Liver (tissue), 9 donors: ENCODE results near the gene RAB3A. TPM values are rescaled to one million over a fixed set of nuclear protein-coding genes. Genes with fewer than 3 reads are reported as not detected.

ENCODE experiments used
- DNase-seq: peaks from one replicate; pipeline ENCODE4 v3.0.0-alpha.2; 2017; ENCODE audit warnings: low spot score
- H3K27ac ChIP-seq, 2 donors: one replicate each; pipeline ENCODE4 v1.7.0; 2013; ENCODE audit warnings: inconsistent platforms in 2 of 2, low read length in 2 of 2, control low read depth in 1 of 2, low read depth in 1 of 2, mild to moderate bottlenecking in 1 of 2
- H3K27me3 ChIP-seq, 4 donors: one replicate each; pipeline versions ENCODE4 v1.6.1 to v1.7.0; 2013; ENCODE audit warnings: low read length in 3 of 4, inconsistent platforms in 1 of 4, mild to moderate bottlenecking in 1 of 4, moderate library complexity in 1 of 4; ENCODE audit not compliant: control insufficient read depth in 4 of 4, insufficient read depth in 4 of 4
- H3K36me3 ChIP-seq, 4 donors: one replicate each; pipeline versions ENCODE4 v1.6.1 to v1.7.0; 2013; ENCODE audit warnings: low read length in 3 of 4, mild to moderate bottlenecking in 3 of 4, low read depth in 1 of 4, moderate library complexity in 1 of 4; ENCODE audit not compliant: control insufficient read depth in 4 of 4, insufficient read depth in 3 of 4
- H3K4me1 ChIP-seq, 4 donors: one replicate each; pipeline versions ENCODE4 v1.6.1 to v1.7.0; 2013; ENCODE audit warnings: low read length in 3 of 4, mild to moderate bottlenecking in 3 of 4, moderate library complexity in 1 of 4; ENCODE audit not compliant: control insufficient read depth in 4 of 4, insufficient read depth in 4 of 4
- H3K4me3 ChIP-seq, 3 donors: one replicate each; pipeline versions ENCODE4 v1.6.1 to v1.7.0; 2013; ENCODE audit warnings: low read length in 3 of 3, control low read depth in 1 of 3, low read depth in 1 of 3, mild to moderate bottlenecking in 1 of 3
- H3K9ac ChIP-seq, 2 donors: one replicate each; pipeline ENCODE4 v1.7.0; 2013; ENCODE audit warnings: low read length in 2 of 2, mild to moderate bottlenecking in 2 of 2, moderate library complexity in 2 of 2, control low read depth in 1 of 2, low read depth in 1 of 2
- H3K9me3 ChIP-seq, 4 donors: one replicate each; pipeline versions ENCODE4 v1.6.1 to v1.7.0; 2013; ENCODE audit warnings: low read length in 3 of 4; ENCODE audit not compliant: control insufficient read depth in 4 of 4
- EGR1 ChIP-seq, 2 donors: IDR thresholded peaks; 2 replicates each; pipeline ENCODE4 v1.6.1; 2016 to 2018; ENCODE audit warnings: antibody characterized with exemption in 2 of 2, low read depth in 2 of 2
- FOXA1 ChIP-seq: IDR thresholded peaks from 2 replicates; pipeline ENCODE4 v1.6.1; 2016; ENCODE audit warnings: antibody characterized with exemption
- FOXA2 ChIP-seq: IDR thresholded peaks from 2 replicates; pipeline ENCODE4 v1.6.1; 2016; ENCODE audit warnings: antibody characterized with exemption
- GABPA ChIP-seq, 2 donors: IDR thresholded peaks in 1 of 2; conservative IDR thresholded peaks in 1 of 2; 2 replicates each; pipeline ENCODE4 v1.6.1; 2016; ENCODE audit warnings: antibody characterized with exemption in 2 of 2, mild to moderate bottlenecking in 1 of 2, moderate library complexity in 1 of 2
- HNF4A ChIP-seq, 2 donors: conservative IDR thresholded peaks; 2 replicates each; pipeline ENCODE4 v1.6.1; 2016; ENCODE audit warnings: antibody characterized with exemption in 2 of 2, mild to moderate bottlenecking in 2 of 2
- HNF4G ChIP-seq: IDR thresholded peaks from 2 replicates; pipeline ENCODE4 v1.6.1; 2016; ENCODE audit warnings: antibody characterized with exemption
- JUND ChIP-seq, 2 donors: IDR thresholded peaks; 2 replicates each; pipeline ENCODE4 v1.6.1; 2016; ENCODE audit warnings: antibody characterized with exemption in 2 of 2
- NR2F2 ChIP-seq: IDR thresholded peaks from 2 replicates; pipeline ENCODE4 v1.6.1; 2016; ENCODE audit warnings: antibody characterized with exemption
- RAD21 ChIP-seq, 2 donors: IDR thresholded peaks; 2 replicates each; pipeline ENCODE4 v1.6.1; 2016; ENCODE audit warnings: antibody characterized with exemption in 2 of 2, mild to moderate bottlenecking in 2 of 2
- REST ChIP-seq: IDR thresholded peaks from 2 replicates; pipeline ENCODE4 v1.6.1; 2016; ENCODE audit warnings: antibody characterized with exemption, mild to moderate bottlenecking
- SP1 ChIP-seq: IDR thresholded peaks from 2 replicates; pipeline ENCODE4 v1.6.1; 2018; ENCODE audit warnings: antibody characterized with exemption, mild to moderate bottlenecking
- TAF1 ChIP-seq: conservative IDR thresholded peaks from 2 replicates; pipeline ENCODE4 v1.6.1; 2016; ENCODE audit warnings: antibody characterized with exemption, mild to moderate bottlenecking
- YY1 ChIP-seq: IDR thresholded peaks from 2 replicates; pipeline ENCODE4 v1.6.1; 2016; ENCODE audit warnings: antibody characterized with exemption, mild to moderate bottlenecking
- WGBS: extraction: QIAGEN DNeasy Blood & Tissue Kit; methylation state at CpG from one replicate; pipeline ENCODE4 v1.1.7; 2013; 5-methylcytosine and 5-hydroxymethylcytosine counted together
- polyA plus RNA-seq, 2 donors: library from polyadenylated mRNA; stranded (reverse) in 1 of 2; unstranded in 1 of 2; fragments of 200-250 nt in 1 of 2; fragments of >200 nt in 1 of 2; fragmentation: Nextera tagmentation in 1 of 2; extraction: Ambion mirVana in 1 of 2; gene quantifications; one replicate each; pipeline versions ENCODE4 v1.2.1 to v1.2.3, GENCODE V29; 2013 to 2015
- total RNA-seq, 2 donors: library from RNA; depleted of rRNA; stranded (reverse); fragments of >200 nt; gene quantifications; one replicate each; pipeline ENCODE4 v1.2.3, GENCODE V29; 2014
- TF ChIP-seq, protein P1 (sequence below): IDR thresholded peaks from 2 replicates; pipeline ENCODE4 v1.6.1; 2016; ENCODE audit warnings: antibody characterized with exemption
- TF ChIP-seq, protein P2 (sequence below): IDR thresholded peaks from 2 replicates; pipeline ENCODE4 v1.6.1; 2016; ENCODE audit warnings: antibody characterized with exemption
- donor health status: healthy.
- donor health status: healthy.
- donor health status: healthy.
- donor health status: healthy.
- donor health status: healthy.

Gene RAB3A
- total and polyA plus RNA-seq, 4 donors, result 0.33 to 1.7 (median 0.79) TPM

GRCh38 chr19:18220632-18221275 lies 16.9 kb upstream of the RAB3A start:
- peaks cover 2 to 11% (median 6%) of the 10 kb centered on the region in 4 donors for H3K4me1 ChIP-seq
- H3K36me3 ChIP-seq, result no peaks in the 10 kb centered on the region
- H3K9ac ChIP-seq, result no peak overlapping the region
- DNase-seq, result no peak
- H3K4me3 ChIP-seq, result no peak overlapping the region
- TF ChIP-seq YY1, result no peak
- no peak for TF ChIP-seq REST
- 9% methylated on average over 33 of the region's 33 CpGs for WGBS
- peaks cover 0 to 2% (median 0%) of the 10 kb centered on the region in 4 donors for H3K27me3 ChIP-seq
- no peak overlapping the region for H3K27ac ChIP-seq
- no peaks in the 10 kb centered on the region for H3K9me3 ChIP-seq

DNA sequence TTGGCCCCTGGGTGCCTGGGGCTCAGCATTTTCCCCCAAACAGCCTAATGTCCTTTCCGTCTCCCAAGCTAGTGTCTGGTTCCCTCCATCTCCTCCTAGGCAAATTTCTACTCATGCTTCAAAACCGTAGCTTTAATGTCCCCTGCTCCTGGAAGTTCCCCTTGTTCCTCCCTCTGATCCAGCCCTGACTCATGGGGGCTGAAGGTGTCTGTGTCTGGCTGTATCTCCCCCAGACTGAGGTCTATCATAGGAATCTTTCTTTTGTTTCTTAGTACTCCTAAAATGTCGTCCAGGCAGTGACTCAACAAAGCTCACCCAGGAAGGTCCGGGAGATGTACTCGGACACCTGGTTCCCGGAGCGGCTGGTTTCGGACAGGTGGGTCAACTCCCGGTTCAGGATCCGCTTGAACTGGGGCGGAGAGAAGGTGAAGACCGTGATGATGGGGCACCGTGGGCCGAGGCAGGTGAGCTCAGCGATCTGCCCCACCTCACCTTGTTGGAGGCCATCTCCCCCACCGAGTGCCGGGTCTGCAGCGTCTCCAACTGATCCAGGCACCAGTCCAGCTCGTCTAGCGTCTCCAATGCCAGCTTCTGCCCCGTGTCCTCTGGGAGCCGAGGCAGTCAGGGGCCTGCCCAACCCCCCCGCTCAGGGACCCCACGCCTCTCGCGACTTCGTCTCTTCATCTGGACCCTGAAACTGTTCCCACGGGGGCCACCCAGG lies 16.2 kb upstream of the RAB3A start:
- Histone ChIP-seq H3K27me3 (no peaks in the 10 kb centered on the region), H3K9me3 (no peaks in the 10 kb centered on the region)
- TF ChIP-seq EGR1 (IDR thresholded peaks at IDR 0.05; ENCODE audit: low read depth in 2 of 2) (no peak), FOXA2 (no peak), JUND (IDR thresholded peaks at IDR 0.05) (no peak), FOXA1 (no peak), HNF4A (conservative IDR thresholded peaks at IDR 0.05) (no peak), NR2F2 (no peak), YY1 (no peak), GABPA (IDR thresholded peaks at IDR 0.05 in 1 of 2, conservative IDR thresholded peaks at IDR 0.05 in 1 of 2) (no peak), TAF1 (no peak), SP1 (no peak), RAD21 (IDR thresholded peaks at IDR 0.05) (no peak), HNF4G (no peak)
- TF ChIP-seq, protein P1, sequence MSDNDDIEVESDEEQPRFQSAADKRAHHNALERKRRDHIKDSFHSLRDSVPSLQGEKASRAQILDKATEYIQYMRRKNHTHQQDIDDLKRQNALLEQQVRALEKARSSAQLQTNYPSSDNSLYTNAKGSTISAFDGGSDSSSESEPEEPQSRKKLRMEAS, result no peak
- TF ChIP-seq, protein P2, sequence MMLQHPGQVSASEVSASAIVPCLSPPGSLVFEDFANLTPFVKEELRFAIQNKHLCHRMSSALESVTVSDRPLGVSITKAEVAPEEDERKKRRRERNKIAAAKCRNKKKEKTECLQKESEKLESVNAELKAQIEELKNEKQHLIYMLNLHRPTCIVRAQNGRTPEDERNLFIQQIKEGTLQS, result no peak

More for the DNA sequence above, 16.2 kb upstream of the RAB3A start:
- Histone ChIP-seq H3K9ac (no peak overlapping the region), H3K4me1 (peaks cover 2 to 8% (median 6%) of the 10 kb centered on the region in 4 donors), H3K4me3 (no peak overlapping the region), H3K36me3 (no peaks in the 10 kb centered on the region), H3K27ac (no peak overlapping the region)
- no peak for DNase-seq
- 71% methylated on average over 28 of the region's 28 CpGs for WGBS
